K562 (cell line): ENCODE data around the gene CYP4B1. TPM values are rescaled to one million over a fixed set of nuclear protein-coding genes. Genes with fewer than 3 reads are reported as not detected.

ENCODE experiments used
- ATAC-seq: fragments of 200-7000 bp; cut with Tn5 transposase; 3 replicates; pipeline ENCODE4 v1.9.1; 2020; ENCODE audit warnings: moderate library complexity
- BruUV-seq: library from RNA; stranded (reverse); fragments of 400-500 nt; replicated peaks from 2 replicates; lab custom pipeline; 2021; lab: Mats Ljungman, UMichigan
- CTCF ChIA-PET: fragments of 300-600 bp; formaldehyde crosslinking; extraction: SDS; loops from one replicate; lab custom pipeline; 2021; ENCODE audit warnings: low intra/inter-chr PET ratio; lab: Yijun Ruan, JAX
- POLR2A ChIA-PET: fragments of 300-600, 350-650 bp; sonication (Branson Sonifier 250); formaldehyde crosslinking; extraction: SDS; loops from one replicate; lab custom pipeline; 2021; ENCODE audit warnings: antibody characterized with exemption, inconsistent platforms; lab: Yijun Ruan, JAX
- DNase-seq, 4 experiments: peaks; one replicate each; pipeline versions ENCODE4 v3.0.0 to v3.0.0-alpha.2; 2011 to 2018; ENCODE audit warnings: low spot score in 3 of 4, mixed read lengths in 3 of 4; ENCODE audit errors: extremely low read depth in 1 of 4
- FAIRE-seq: peaks from 2 replicates; lab custom pipeline; 2011; peaks lifted over from hg19 to GRCh38; lab: Jason Lieb, UNC
- H2AFZ ChIP-seq: 2 replicates; pipeline ENCODE4 v1.6.0; 2011; ENCODE audit warnings: low read depth, low read length, control low read depth, inconsistent platforms
- H3K27ac ChIP-seq: fragments of 200-600 bp; 3 replicates; pipeline ENCODE4 v1.8.0; 2011; ENCODE audit warnings: low read depth, mild to moderate bottlenecking, control low read depth, inconsistent platforms, low read length, moderate library complexity, mixed read lengths; ENCODE audit errors: extremely low read depth
- H3K27me3 ChIP-seq, 2 experiments: fragments of 300-600 bp in 1 of 2; 2 replicates in 1 of 2; 3 replicates in 1 of 2; pipeline versions ENCODE4 v1.6.0 to v1.8.0; 2011; ENCODE audit warnings: inconsistent platforms in 2 of 2, low read length in 2 of 2, mild to moderate bottlenecking in 1 of 2, mixed read lengths in 1 of 2, moderate library complexity in 1 of 2; ENCODE audit not compliant: control insufficient read depth in 2 of 2, insufficient read depth in 2 of 2
- H3K36me3 ChIP-seq: fragments of 300-600 bp; 3 replicates; pipeline ENCODE4 v1.8.0; 2011; ENCODE audit warnings: mild to moderate bottlenecking, low read length, inconsistent platforms; ENCODE audit not compliant: control insufficient read depth, insufficient read depth
- H3K4me1 ChIP-seq, 2 experiments: fragments of 200-600 bp in 1 of 2; replicated peaks in 1 of 2; 2 replicates in 1 of 2; 3 replicates in 1 of 2; pipeline versions ENCODE4 v1.5.1 to v1.8.0; 2011; ENCODE audit warnings: inconsistent platforms in 2 of 2, low read length in 2 of 2, mild to moderate bottlenecking in 1 of 2, mixed read lengths in 1 of 2, moderate library complexity in 1 of 2; ENCODE audit not compliant: control insufficient read depth in 2 of 2, insufficient read depth in 2 of 2
- H3K4me2 ChIP-seq: 2 replicates; pipeline ENCODE4 v1.6.1; 2011; ENCODE audit warnings: low read length, control low read depth, inconsistent platforms, mixed read lengths; ENCODE audit not compliant: insufficient read depth
- H3K4me3 ChIP-seq: fragments of 200-600 bp; sonication (generic), shearing (Covaris generic); 2 replicates; pipeline ENCODE4 v1.5.1; 2016; ENCODE audit warnings: control low read depth, inconsistent platforms
- H3K79me2 ChIP-seq: fragments of 200-600 bp; 3 replicates; pipeline ENCODE4 v1.8.0; 2011; ENCODE audit warnings: low read length, inconsistent platforms; ENCODE audit not compliant: control insufficient read depth, insufficient read depth
- H3K9ac ChIP-seq, 2 experiments: 2 replicates each; pipeline versions ENCODE4 v1.6.0 to v1.6.1; 2011; ENCODE audit warnings: low read depth in 2 of 2, low read length in 2 of 2, control low read depth in 1 of 2, inconsistent platforms in 1 of 2, mild to moderate bottlenecking in 1 of 2, mixed read lengths in 1 of 2; ENCODE audit not compliant: insufficient read depth in 1 of 2
- H3K9me1 ChIP-seq: one replicate; pipeline ENCODE4 v1.6.0; 2011; ENCODE audit warnings: inconsistent platforms, mild to moderate bottlenecking, low read length, moderate library complexity; ENCODE audit not compliant: control insufficient read depth, insufficient read depth
- H3K9me3 ChIP-seq: replicated peaks from 2 replicates; pipeline ENCODE4 v1.5.1; 2011; ENCODE audit warnings: low read depth, low read length, inconsistent platforms; ENCODE audit not compliant: control insufficient read depth, insufficient read depth
- H4K20me1 ChIP-seq: replicated peaks from 2 replicates; pipeline ENCODE4 v1.6.1; 2011; ENCODE audit warnings: low read length, inconsistent platforms, mixed read lengths; ENCODE audit not compliant: control insufficient read depth, insufficient read depth
- FOXK2 ChIP-seq, 2 experiments: fragments of 450-650 bp; IDR thresholded peaks in 1 of 2; conservative IDR thresholded peaks in 1 of 2; 2 replicates each; pipeline ENCODE4 v1.6.1; 2016; ENCODE audit warnings: low read depth in 2 of 2, mild to moderate bottlenecking in 1 of 2
- GATAD2A ChIP-seq: fragments of 450-650 bp; IDR thresholded peaks from 2 replicates; pipeline ENCODE4 v1.6.1; 2017
- HNRNPL ChIP-seq: fragments of 200-400 bp; formaldehyde crosslinking; IDR thresholded peaks from 2 replicates; pipeline ENCODE4 v1.6.1; 2017; ENCODE audit warnings: low read depth, mild to moderate bottlenecking, low read length
- JUNB ChIP-seq: fragments of 450-650 bp; formaldehyde crosslinking; conservative IDR thresholded peaks from 2 replicates; pipeline ENCODE4 v1.4.0; 2020; ENCODE audit warnings: mild to moderate bottlenecking
- LCOR ChIP-seq: sonication (generic); formaldehyde crosslinking; IDR thresholded peaks from 2 replicates; pipeline ENCODE4 v1.8.0; 2022; ENCODE audit warnings: mild to moderate bottlenecking, missing genetic modification reagents
- MYNN ChIP-seq, 2 experiments: sonication (generic); formaldehyde crosslinking in 1 of 2; IDR thresholded peaks; 2 replicates each; pipeline versions ENCODE4 v1.5.0 to v1.6.1; 2016 to 2020; ENCODE audit warnings: antibody characterized with exemption in 1 of 2, missing genetic modification reagents in 1 of 2
- NCOA4 ChIP-seq: fragments of 450-650 bp; IDR thresholded peaks from 2 replicates; pipeline ENCODE4 v1.6.1; 2018; ENCODE audit warnings: mild to moderate bottlenecking; ENCODE audit not compliant: partially characterized antibody
- PCBP1 ChIP-seq: fragments of 200-400 bp; formaldehyde crosslinking; IDR thresholded peaks from 2 replicates; pipeline ENCODE4 v1.6.1; 2018; ENCODE audit warnings: mild to moderate bottlenecking, low read depth, low read length; ENCODE audit not compliant: poor library complexity, severe bottlenecking
- PURB ChIP-seq: sonication (generic); formaldehyde crosslinking; IDR thresholded peaks from 2 replicates; pipeline ENCODE4 v1.9.0; 2021; ENCODE audit warnings: low read depth, mild to moderate bottlenecking, missing genetic modification reagents
- RFX7 ChIP-seq: fragments of 250-450 bp; sonication (Bioruptor Pico); IDR thresholded peaks from 2 replicates; pipeline ENCODE4 v1.5.1; 2021; ENCODE audit warnings: mild to moderate bottlenecking
- SREBF2 ChIP-seq: sonication (generic); formaldehyde crosslinking; IDR thresholded peaks from 2 replicates; pipeline ENCODE4 v1.4.0; 2020; ENCODE audit warnings: mild to moderate bottlenecking, missing genetic modification reagents
- TCF3 ChIP-seq: sonication (generic); formaldehyde crosslinking; IDR thresholded peaks from 2 replicates; pipeline ENCODE4 v1.4.0; 2020; ENCODE audit warnings: mild to moderate bottlenecking, missing genetic modification reagents
- TRIM24 ChIP-seq, 2 experiments: fragments of 450-650 bp; IDR thresholded peaks; 2 replicates each; pipeline ENCODE4 v1.6.1; 2016
- WHSC1 ChIP-seq: IDR thresholded peaks from one replicate; pipeline ENCODE4 v1.6.1; 2012; ENCODE audit warnings: low read length, control low read depth, inconsistent platforms
- XRCC3 ChIP-seq: fragments of 450-650 bp; IDR thresholded peaks from 2 replicates; pipeline ENCODE4 v1.6.1; 2017; ENCODE audit warnings: mild to moderate bottlenecking, moderate library complexity
- WGBS: fragments of 100-300 bp; shearing (Covaris generic); methylation state at CpG from one replicate; pipeline ENCODE4 v1.1.6; 2016; ENCODE audit warnings: low coverage, mixed read lengths; ENCODE audit not compliant: insufficient coverage; ENCODE audit errors: missing lambda C conversion rate; 5-methylcytosine and 5-hydroxymethylcytosine counted together
- in situ Hi-C: fragments of 300-500 bp; cut with MboI; formaldehyde crosslinking; loops from 4 replicates; pipeline ENCODE4 v1.15.0; 2018; ENCODE audit warnings: inconsistent platforms, mixed read lengths
- intact Hi-C: fragments of 100-400 bp; cut with micrococcal nuclease; formaldehyde crosslinking; loops from 2 replicates; pipeline ENCODE4 v1.14.2; 2022
- polyA plus RNA-seq, 8 experiments: library from polyadenylated mRNA; depleted of rRNA in 4 of 8; stranded (reverse) in 5 of 8; unstranded in 3 of 8; fragments of >200 nt; fragmentation: Nextera tagmentation in 2 of 8; fragmentation: Illumina TruSeq in 1 of 8; extraction: Ambion mirVana in 2 of 8; extraction: Trizol in 1 of 8; gene quantifications; 2 replicates each; pipeline versions ENCODE4 v1.2.1 to v1.2.3, GENCODE V29; 2011 to 2014; ENCODE audit warnings: inconsistent platforms in 1 of 8, missing spikeins in 1 of 8
- total RNA-seq, 7 experiments: library from RNA; depleted of rRNA in 6 of 7; stranded (reverse); fragments of >200 nt in 6 of 7; fragmentation: Illumina TruSeq in 2 of 7; extraction: Trizol in 2 of 7; gene quantifications; 2 replicates each; pipeline versions ENCODE4 v1.2.1 to v1.2.3, GENCODE V29; 2011 to 2021; ENCODE audit warnings: low replicate concordance in 1 of 7
- TF ChIP-seq, protein P1 (sequence below): fragments of 250-450 bp; sonication (Bioruptor Pico); IDR thresholded peaks from 2 replicates; pipeline ENCODE4 v1.8.0; 2022; ENCODE audit warnings: moderate library complexity, mild to moderate bottlenecking, inconsistent platforms
- TF ChIP-seq, protein P2 (sequence below): sonication (generic); formaldehyde crosslinking; IDR thresholded peaks from 2 replicates; pipeline ENCODE4 v1.8.0; 2023; ENCODE audit warnings: mild to moderate bottlenecking, missing genetic modification reagents
- TF ChIP-seq, protein P3 (sequence below): fragments of 250-450 bp; sonication (Bioruptor Pico); IDR thresholded peaks from 2 replicates; pipeline ENCODE4 v1.5.0; 2021; ENCODE audit warnings: mild to moderate bottlenecking, moderate library complexity

The CYP4B1 gene
- total and polyA plus RNA-seq, 9 of the 15 experiments (the other 6 are each of a cell fraction or from before 2014, with no cell fraction given) = 0.69 TPM; not detected in 8

DNA sequence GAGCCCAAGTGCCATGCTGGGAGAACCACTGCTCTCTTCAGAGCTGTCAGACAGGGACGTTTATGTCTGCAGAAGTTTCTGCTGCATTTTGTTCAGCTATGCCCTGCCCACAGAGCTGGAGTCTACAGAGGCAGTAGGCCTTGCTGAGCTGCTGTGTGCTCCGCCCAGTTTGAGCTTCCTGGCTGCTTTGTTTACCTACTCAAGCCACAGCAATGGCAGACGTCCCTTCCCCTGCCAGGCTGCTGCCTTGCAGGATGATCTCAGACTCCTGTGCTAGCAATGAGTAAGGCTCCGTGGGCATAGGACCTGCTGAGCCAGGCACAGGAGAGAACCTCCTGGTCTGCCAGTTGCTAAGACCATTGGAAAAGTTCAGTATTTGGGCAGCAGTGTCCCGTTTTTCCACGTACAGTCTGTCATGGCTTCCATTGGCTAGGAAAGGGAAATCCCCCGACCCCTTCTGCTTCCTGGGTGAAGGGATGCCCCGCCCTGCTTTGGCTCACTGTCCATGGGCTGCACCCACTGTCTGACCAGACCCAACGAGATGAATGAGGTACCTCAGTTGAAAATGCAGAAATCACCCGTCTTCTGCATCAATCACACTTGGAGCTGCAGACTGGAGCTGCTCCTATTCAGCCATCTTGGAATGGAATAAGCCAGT lies 31.9 kb downstream of the CYP4B1 start:
- no peak overlapping the region for H2AFZ ChIP-seq
- no peaks in the 10 kb centered on the region for H3K79me2 ChIP-seq
- in situ Hi-C loops (no loop called here), intact Hi-C loops (no loop called here)
- no peak overlapping the region for H3K27ac ChIP-seq
- DNase-seq = no peak
- CTCF ChIA-PET = no interaction called here
- ATAC-seq = no peak
- no peaks in the 10 kb centered on the region for H4K20me1 ChIP-seq
- no peak overlapping the region for H3K9ac ChIP-seq
- no peaks in the 10 kb centered on the region; a peak in 1 of 5 replicates for H3K27me3 ChIP-seq
- no peaks in the 10 kb centered on the region for H3K36me3 ChIP-seq
- no peak overlapping the region for H3K4me3 ChIP-seq
- no TSS peak for BruUV-seq
- POLR2A ChIA-PET = interaction anchor here (1.2 kb wide), 2 partner anchors 14 to 29 kb away, joined by 3 read pairs; no protein-coding TSS in a partner anchor
- TF ChIP-seq NCOA4 = no peak
- no peak for TF ChIP-seq LCOR
- TF ChIP-seq GATAD2A = no peak
- TF ChIP-seq RFX7 (CRISPR knock-in tag) = no peak
- TF ChIP-seq TCF3 (CRISPR knock-in tag) = no peak
- no peak for TF ChIP-seq SREBF2 (CRISPR knock-in tag)
- TF ChIP-seq, protein P1, sequence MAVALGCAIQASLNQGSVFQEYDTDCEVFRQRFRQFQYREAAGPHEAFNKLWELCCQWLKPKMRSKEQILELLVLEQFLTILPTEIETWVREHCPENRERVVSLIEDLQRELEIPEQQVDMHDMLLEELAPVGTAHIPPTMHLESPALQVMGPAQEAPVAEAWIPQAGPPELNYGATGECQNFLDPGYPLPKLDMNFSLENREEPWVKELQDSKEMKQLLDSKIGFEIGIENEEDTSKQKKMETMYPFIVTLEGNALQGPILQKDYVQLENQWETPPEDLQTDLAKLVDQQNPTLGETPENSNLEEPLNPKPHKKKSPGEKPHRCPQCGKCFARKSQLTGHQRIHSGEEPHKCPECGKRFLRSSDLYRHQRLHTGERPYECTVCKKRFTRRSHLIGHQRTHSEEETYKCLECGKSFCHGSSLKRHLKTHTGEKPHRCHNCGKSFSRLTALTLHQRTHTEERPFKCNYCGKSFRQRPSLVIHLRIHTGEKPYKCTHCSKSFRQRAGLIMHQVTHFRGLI = no peak
- TF ChIP-seq PURB (CRISPR knock-in tag) = no peak
- TF ChIP-seq PCBP1 = no peak
- no peak for TF ChIP-seq JUNB
- TF ChIP-seq XRCC3 = no peak
- no peak for TF ChIP-seq WHSC1
- TF ChIP-seq HNRNPL = no peak
- TF ChIP-seq FOXK2 (conservative IDR thresholded peaks at IDR 0.05 in 1 of 2, IDR thresholded peaks at IDR 0.05 in 1 of 2; ENCODE audit: low read depth in 2 of 2) = no peak
- TF ChIP-seq, protein P2, sequence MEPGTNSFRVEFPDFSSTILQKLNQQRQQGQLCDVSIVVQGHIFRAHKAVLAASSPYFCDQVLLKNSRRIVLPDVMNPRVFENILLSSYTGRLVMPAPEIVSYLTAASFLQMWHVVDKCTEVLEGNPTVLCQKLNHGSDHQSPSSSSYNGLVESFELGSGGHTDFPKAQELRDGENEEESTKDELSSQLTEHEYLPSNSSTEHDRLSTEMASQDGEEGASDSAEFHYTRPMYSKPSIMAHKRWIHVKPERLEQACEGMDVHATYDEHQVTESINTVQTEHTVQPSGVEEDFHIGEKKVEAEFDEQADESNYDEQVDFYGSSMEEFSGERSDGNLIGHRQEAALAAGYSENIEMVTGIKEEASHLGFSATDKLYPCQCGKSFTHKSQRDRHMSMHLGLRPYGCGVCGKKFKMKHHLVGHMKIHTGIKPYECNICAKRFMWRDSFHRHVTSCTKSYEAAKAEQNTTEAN (CRISPR knock-in tag) = no peak
- no peak for TF ChIP-seq MYNN (IDR thresholded peaks at IDR 0.05)
- no peak for TF ChIP-seq MYNN (CRISPR knock-in tag; IDR thresholded peaks at IDR 0.05)
- TF ChIP-seq TRIM24 (IDR thresholded peaks at IDR 0.05) = no peak
- TF ChIP-seq, protein P3, sequence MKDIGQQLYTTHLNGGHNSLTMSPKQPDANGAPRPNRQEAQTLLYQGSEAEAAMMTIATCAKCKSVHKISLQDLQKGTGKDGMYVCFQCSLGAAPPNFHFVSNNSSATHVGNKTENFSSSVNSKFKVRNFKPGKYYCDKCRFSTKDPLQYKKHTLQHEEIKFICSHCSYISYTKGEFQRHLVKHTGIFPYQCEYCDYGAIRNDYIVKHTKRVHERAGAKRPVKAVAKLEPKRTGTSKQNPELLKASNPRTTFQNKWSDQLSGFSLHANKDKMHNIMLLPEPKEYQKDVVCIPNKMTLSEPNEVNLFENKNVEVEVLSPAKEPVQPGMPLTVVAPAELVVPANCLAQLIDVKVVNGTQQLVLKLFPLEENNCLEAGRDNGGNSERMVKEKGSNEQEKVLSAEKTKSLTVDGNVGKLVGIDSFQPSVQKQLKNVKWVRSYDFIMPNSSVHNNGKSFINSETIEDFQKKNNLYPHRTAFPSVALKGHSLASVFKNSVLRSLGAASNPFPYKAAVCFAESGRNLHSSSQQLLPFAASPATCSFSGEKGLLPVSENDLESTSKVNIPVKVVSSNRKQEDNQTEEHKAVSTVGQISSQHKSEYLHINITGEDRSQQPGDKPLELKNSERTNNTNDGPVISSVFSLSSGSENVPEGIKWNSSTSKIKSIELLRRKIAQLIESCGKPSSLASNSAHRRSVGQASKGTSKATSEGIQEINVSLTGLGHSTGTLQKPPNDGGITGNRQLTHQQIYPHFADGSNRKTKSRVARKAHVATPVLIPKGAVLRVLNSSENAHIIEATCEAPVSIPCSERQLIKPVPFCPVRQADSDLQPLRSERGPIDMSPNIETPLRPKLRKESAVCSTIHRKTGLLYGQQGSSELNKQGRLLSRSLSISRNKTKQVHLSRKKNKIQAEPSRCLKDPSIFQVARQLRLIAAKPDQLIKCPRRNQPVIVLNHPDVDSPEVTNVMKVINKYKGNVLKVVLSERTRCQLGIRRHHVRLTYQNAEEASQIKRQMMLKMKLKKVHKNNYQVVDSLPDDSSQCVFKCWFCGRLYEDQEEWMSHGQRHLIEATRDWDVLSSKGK (CRISPR knock-in tag) = no peak
- no peak for FAIRE-seq
- under 1% methylated on average over 10 of the region's 10 CpGs for WGBS
- no peaks in the 10 kb centered on the region for H3K4me1 ChIP-seq
- H3K4me2 ChIP-seq = no peak overlapping the region
- H3K9me3 ChIP-seq = no peaks in the 10 kb centered on the region
- H3K9me1 ChIP-seq = no peaks in the 10 kb centered on the region
